Heart right ventricle (tissue), 16 donors: ENCODE measurements around the gene YEATS4. TPM values are rescaled to one million over a fixed set of nuclear protein-coding genes. Genes with fewer than 3 reads are reported as not detected.

ENCODE experiments used
- ATAC-seq, 8 donors: fragments of 200-7000 bp; cut with Tn5 transposase; one replicate each; pipeline ENCODE4 v1.9.1; 2020; ENCODE audit warnings: mild to moderate bottlenecking in 8 of 8, moderate library complexity in 8 of 8, moderate number of reproducible peaks in 1 of 8
- DNase-seq, 2 donors: peaks; one replicate each; pipeline ENCODE4 v3.0.0-alpha.2; 2020
- H3K27ac ChIP-seq, 10 donors: fragments of 200-600 bp; sonication (generic) in 2 of 10; one replicate each; pipeline versions ENCODE4 v1.5.0 to v1.8.0; 2020 to 2022; ENCODE audit warnings: mild to moderate bottlenecking in 3 of 10
- H3K27me3 ChIP-seq, 7 donors: fragments of 200-600 bp; one replicate each; pipeline ENCODE4 v1.8.0; 2021 to 2022; ENCODE audit warnings: mild to moderate bottlenecking in 2 of 7
- H3K36me3 ChIP-seq, 9 donors: fragments of 200-600 bp; sonication (generic) in 1 of 9; one replicate each; pipeline versions ENCODE4 v1.5.0 to v1.8.0; 2020 to 2022; ENCODE audit warnings: mild to moderate bottlenecking in 2 of 9
- H3K4me1 ChIP-seq, 9 donors: fragments of 200-600 bp; sonication (generic) in 1 of 9; one replicate each; pipeline versions ENCODE4 v1.5.0 to v1.8.0; 2020 to 2022; ENCODE audit warnings: mild to moderate bottlenecking in 4 of 9
- H3K4me3 ChIP-seq, 10 donors: fragments of 200-600 bp; sonication (generic) in 2 of 10; one replicate each; pipeline versions ENCODE4 v1.5.0 to v1.8.0; 2020 to 2022; ENCODE audit warnings: mild to moderate bottlenecking in 7 of 10, moderate library complexity in 2 of 10
- H3K9me3 ChIP-seq, 11 donors: fragments of 200-600 bp in 10 of 11; sonication (generic) in 2 of 11; one replicate each; pipeline versions ENCODE4 v1.5.0 to v1.8.0; 2013 to 2022; ENCODE audit warnings: mild to moderate bottlenecking in 2 of 11, control low read depth in 1 of 11, moderate library complexity in 1 of 11
- WGBS, 2 donors: extraction: QIAGEN DNeasy Blood & Tissue Kit; methylation state at CpG; one replicate each; pipeline ENCODE4 v1.1.7; 2013; ENCODE audit warnings: inconsistent platforms in 1 of 2; 5-methylcytosine and 5-hydroxymethylcytosine counted together
- intact Hi-C, 10 donors: fragments of 100-400 bp; cut with DNase I; formaldehyde crosslinking; loops; one replicate each; pipeline versions ENCODE4 v1.11.1 to v1.14.2; 2022
- polyA plus RNA-seq, 2 donors: library from polyadenylated mRNA; stranded (reverse); fragments of 200-250 nt; gene quantifications; one replicate each; pipeline ENCODE4 v1.2.3, GENCODE V29; 2013
- total RNA-seq, 10 donors: library from RNA; stranded (reverse); fragmentation: NEBNext Ultra II Directional in 3 of 10; extraction: Animal tissue kit (Norgen Biotek cat#: 25700) in 3 of 10; gene quantifications; one replicate each; pipeline versions ENCODE4 v1.2.1 to v1.2.4, GENCODE V29; 2021 to 2023
- TF ChIP-seq, protein P1 (sequence below), 9 donors: fragments of 200-600 bp; sonication (generic) in 2 of 9; IDR thresholded peaks; one replicate each; pipeline versions ENCODE4 v1.5.0 to v1.8.0; 2021 to 2022; ENCODE audit warnings: antibody characterized with exemption in 9 of 9, mild to moderate bottlenecking in 5 of 9, moderate library complexity in 1 of 9
- donor health status: Arrhythmogenic right ventricular cardiomyopathy.
- donor health status: ischemic (EF 13 %, LVEDD 7.1; RV severe dilation, severe dysfunction).
- donor health status: healthy with polysubstance abuse.
- donor health status: DM: no; HTN: yes; CAD: no.
- donor health status: DM: no; HTN: no; CAD: no.
- donor health status: ischemic (EF 25% LVEDD 6.9; RV normal size, moderate dysfunction).
- donor health status: ischemic (EF 25% LVEDD 5.7; RV mildly dilated, moderate dysfunction).
- donor health status: healthy.
- donor health status: DM: yes; HTN: yes; CAD: no.
- donor health status: Ischemic cardiomyopathy.
- donor health status: ischemic (EF 35%, LVEDD 5.7; RV mildly dilated, moderate dysfunction).
- donor health status: nonischemic (EF 11% LVEDD 7.7; RV severe dilation, severe dysfunction).
- donor health status: DM: yes; HTN: yes; CAD: no.
- donor health status: PGD.
- donor health status: ischemic (EF 29% LVEDD 5.4; RV normal size, mild dysfunction).
- donor health status: nonischemic (EF 23%, LVEDD 6.1; RV moderate dilation, normal function).

The YEATS4 gene
- total and polyA plus RNA-seq, 12 donors: 2.8 to 13.1 (median 9.3) TPM

DNA sequence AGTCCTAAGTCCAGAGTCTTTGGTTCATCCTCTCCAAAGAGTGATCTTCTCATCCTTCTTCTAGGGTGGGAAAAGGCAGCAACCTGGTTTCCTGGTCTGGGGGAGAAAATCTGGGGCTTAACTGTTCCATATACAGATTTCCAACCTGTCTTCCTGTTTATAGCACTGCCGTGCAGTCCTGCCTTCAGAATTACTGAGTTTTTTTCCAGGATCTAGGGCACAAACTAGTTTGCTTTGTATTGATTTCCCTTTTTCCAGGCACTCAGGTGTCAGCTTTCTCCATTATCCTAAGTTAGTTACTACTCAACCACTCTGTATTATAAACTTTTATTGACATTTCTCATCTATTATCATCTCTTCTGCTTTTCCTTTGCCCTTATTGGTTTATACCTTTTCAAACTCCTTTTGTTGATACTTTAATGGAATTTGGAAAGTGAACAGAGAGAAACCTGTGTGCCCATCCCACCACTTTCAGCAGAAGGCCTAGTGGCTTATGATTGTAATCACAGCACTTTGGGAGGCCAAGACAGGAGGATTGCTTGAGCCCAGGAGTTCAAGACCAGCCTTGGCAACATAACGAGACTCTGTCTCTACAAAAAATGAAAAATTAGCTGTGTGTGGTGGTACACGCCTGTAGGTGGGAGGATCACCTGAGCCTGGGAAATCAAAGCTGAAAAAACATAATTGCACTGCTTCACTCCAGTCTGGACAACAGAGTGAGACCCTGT is 15.5 kb upstream of the YEATS4 start:
- Histone ChIP-seq H3K27ac (peak overlapping the region in 1 of 10 donors; percentile 61), H3K4me1 (peaks cover 0 to 63% (median 0%) of the 10 kb centered on the region in 9 donors), H3K36me3 (no peaks in the 10 kb centered on the region), H3K9me3 (no peaks in the 10 kb centered on the region), H3K27me3 (no peaks in the 10 kb centered on the region), H3K4me3 (no peak overlapping the region)
- intact Hi-C loops: no loop called here
- DNase-seq (no peak), ATAC-seq (no peak)
- 54 to 70% methylated on average over 3 of the region's 3 CpGs for WGBS, 2 donors
- TF ChIP-seq, protein P1, sequence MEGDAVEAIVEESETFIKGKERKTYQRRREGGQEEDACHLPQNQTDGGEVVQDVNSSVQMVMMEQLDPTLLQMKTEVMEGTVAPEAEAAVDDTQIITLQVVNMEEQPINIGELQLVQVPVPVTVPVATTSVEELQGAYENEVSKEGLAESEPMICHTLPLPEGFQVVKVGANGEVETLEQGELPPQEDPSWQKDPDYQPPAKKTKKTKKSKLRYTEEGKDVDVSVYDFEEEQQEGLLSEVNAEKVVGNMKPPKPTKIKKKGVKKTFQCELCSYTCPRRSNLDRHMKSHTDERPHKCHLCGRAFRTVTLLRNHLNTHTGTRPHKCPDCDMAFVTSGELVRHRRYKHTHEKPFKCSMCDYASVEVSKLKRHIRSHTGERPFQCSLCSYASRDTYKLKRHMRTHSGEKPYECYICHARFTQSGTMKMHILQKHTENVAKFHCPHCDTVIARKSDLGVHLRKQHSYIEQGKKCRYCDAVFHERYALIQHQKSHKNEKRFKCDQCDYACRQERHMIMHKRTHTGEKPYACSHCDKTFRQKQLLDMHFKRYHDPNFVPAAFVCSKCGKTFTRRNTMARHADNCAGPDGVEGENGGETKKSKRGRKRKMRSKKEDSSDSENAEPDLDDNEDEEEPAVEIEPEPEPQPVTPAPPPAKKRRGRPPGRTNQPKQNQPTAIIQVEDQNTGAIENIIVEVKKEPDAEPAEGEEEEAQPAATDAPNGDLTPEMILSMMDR (IDR thresholded peaks at IDR 0.05): no peak

DNA sequence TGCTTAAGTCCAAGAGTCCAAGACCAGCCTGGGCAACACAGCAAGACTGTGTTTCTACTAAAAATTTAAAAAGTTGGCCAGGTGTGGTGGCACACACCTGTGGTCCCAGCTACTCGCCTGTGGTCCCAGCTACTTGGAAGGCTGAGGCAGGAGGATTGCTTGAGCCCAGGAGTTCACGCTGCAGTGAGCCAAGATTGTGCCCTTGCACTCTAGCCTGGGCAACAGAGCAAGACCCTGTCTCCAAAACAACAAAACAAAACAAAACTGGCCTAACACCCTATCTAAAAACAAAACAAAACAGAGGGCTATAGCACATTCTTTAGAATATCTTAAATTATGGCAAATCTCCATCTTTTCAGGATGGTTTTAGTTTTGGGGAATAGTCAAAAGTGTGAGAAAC is 14.5 kb upstream of the YEATS4 start:
- H3K4me1 ChIP-seq: peaks cover 0 to 58% (median 0%) of the 10 kb centered on the region in 9 donors
- intact Hi-C loops: no loop called here
- H3K36me3 ChIP-seq: no peaks in the 10 kb centered on the region
- H3K27ac ChIP-seq: no peak overlapping the region
- no peaks in the 10 kb centered on the region for H3K27me3 ChIP-seq
- no peaks in the 10 kb centered on the region for H3K9me3 ChIP-seq
- no peak overlapping the region for H3K4me3 ChIP-seq
- 89 to 93% methylated on average over 2 of the region's 2 CpGs for WGBS, 2 donors
- ATAC-seq: no peak
- TF ChIP-seq, protein P1 (IDR thresholded peaks at IDR 0.05): no peak
- DNase-seq: no peak

DNA sequence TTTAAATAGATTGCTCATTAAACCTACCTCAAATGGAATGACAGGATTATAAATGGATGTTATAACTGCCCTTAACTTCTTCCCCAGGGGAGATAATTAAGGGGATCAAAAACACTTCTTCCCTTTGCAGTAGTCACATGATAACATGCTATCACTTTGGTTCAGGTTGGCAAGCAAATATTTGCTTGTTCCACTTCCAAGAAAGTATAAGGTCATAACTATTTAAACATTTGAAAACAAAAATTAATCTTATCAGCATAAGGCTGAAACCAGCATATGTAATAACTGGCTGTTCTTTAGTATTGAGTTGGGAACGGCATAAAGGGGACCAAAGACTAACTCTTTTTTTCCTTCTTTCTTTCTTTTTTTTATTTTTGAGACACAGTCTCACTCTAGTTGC is 13.8 kb upstream of the YEATS4 start:
- TF ChIP-seq, protein P1 (IDR thresholded peaks at IDR 0.05): no peak
- ATAC-seq: no peak
- 35 to 38% methylated on average over 1 of the region's 1 CpG for WGBS, 2 donors

DNA sequence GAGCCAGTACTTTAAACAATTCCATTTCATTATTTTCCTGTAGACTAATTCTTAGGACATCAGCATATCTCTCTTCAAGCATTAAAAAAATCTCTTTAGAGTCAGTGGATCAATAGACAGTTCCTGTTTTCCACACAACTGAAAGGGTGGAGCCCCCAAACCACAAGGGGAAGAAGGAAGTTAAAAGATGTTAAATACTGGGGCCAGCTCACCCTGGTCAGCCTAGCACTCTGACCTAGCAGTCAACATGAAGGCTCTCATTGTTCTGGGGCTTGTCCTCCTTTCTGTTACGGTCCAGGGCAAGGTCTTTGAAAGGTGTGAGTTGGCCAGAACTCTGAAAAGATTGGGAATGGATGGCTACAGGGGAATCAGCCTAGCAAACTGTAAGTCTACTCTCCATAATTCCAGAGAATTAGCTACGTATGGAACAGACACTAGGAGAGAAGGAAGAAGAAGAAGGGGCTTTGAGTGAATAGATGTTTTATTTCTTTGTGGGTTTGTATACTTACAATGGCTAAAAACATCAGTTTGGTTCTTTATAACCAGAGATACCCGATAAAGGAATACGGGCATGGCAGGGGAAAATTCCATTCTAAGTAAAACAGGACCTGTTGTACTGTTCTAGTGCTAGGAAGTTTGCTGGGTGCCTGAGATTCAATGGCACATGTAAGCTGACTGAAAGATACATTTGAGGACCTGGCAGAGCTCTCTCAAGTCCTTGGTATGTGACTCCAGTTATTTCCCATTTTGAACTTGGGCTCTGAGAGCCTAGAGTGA is 11.2 kb upstream of the YEATS4 start, which contains the start of gene LYZ:
Gene LYZ, plus strand, starts transcription at position 220 of the 777 bp plus-strand sequence. Its CDS starts 28 bp downstream, at position 248.
- Histone ChIP-seq H3K27me3 (no peaks in the 10 kb centered on the region), H3K4me3 (peak within 1 kb of the TSS in 5 of 10 donors; percentile 10 to 58 (median 17)), H3K36me3 (peaks cover 0 to 14% (median 0%) of the 10 kb centered on the region in 9 donors), H3K27ac (peak within 1 kb of the TSS in 1 of 10 donors; percentile 88), H3K4me1 (peaks cover 0 to 28% (median 0%) of the 10 kb centered on the region in 9 donors), H3K9me3 (no peaks in the 10 kb centered on the region)
- TF ChIP-seq, protein P1 (IDR thresholded peaks at IDR 0.05): no peak
- DNase-seq (peak in 1 of 2 donors; percentile 10), ATAC-seq (peak in 7 of 8 donors; percentile 63 to 86 (median 74))
- intact Hi-C loops: no loop called here
- WGBS, 2 donors: 78 to 86% methylated on average over 4 of the region's 4 CpGs

More for the DNA sequence above, 13.8 kb upstream of the YEATS4 start:
- no peak overlapping the region for H3K27ac ChIP-seq
- H3K4me3 ChIP-seq: no peak overlapping the region
- H3K36me3 ChIP-seq: no peaks in the 10 kb centered on the region
- no peaks in the 10 kb centered on the region for H3K27me3 ChIP-seq
- peaks cover 0 to 51% (median 0%) of the 10 kb centered on the region in 9 donors for H3K4me1 ChIP-seq
- DNase-seq: no peak
- H3K9me3 ChIP-seq: no peaks in the 10 kb centered on the region
- intact Hi-C loops: no loop called here
